HCT116 (cell line): Measurements from ENCODE around the gene CLEC3B. TPM values are rescaled to one million over a fixed set of nuclear protein-coding genes. Genes with fewer than 3 reads are reported as not detected.

Source experiments
- ATAC-seq: fragments of 200-7000 bp; cut with Tn5 transposase; 2 replicates; pipeline ENCODE4 v1.9.1; 2020; ENCODE audit warnings: mild to moderate bottlenecking, moderate library complexity
- BruUV-seq: library from RNA; stranded (reverse); fragments of 400-500 nt; replicated peaks from 2 replicates; lab custom pipeline; 2021; lab: Mats Ljungman, UMichigan
- CTCF ChIA-PET: fragments of 300-600 bp; sonication (Branson Sonifier 250); formaldehyde crosslinking; loops from one replicate; lab custom pipeline; 2021; ENCODE audit warnings: antibody characterized with exemption; lab: Charles Lee
- POLR2A ChIA-PET: fragments of 300-600, 350-600 bp; sonication (Branson Sonifier 250); formaldehyde crosslinking; loops from one replicate; lab custom pipeline; 2021; ENCODE audit warnings: antibody characterized with exemption; lab: Charles Lee
- RAD21 ChIA-PET, 2 experiments: fragments of 300-600 bp; sonication (Branson Sonifier 250); formaldehyde crosslinking; loops; one replicate each; lab custom pipeline; 2023; ENCODE audit warnings: low total read pairs in 2 of 2; ENCODE audit not compliant: uncharacterized antibody in 2 of 2, unreplicated experiment in 2 of 2, low non-redundant PET in 1 of 2; lab: Charles Lee
- DNase-seq: peaks from one replicate; pipeline ENCODE4 v3.0.0-alpha.2; 2010; ENCODE audit warnings: low read depth, low spot score
- H2AFZ ChIP-seq: fragments of 200-600 bp; shearing (Covaris generic), sonication (generic); 2 replicates; pipeline ENCODE4 v1.6.1; 2017; ENCODE audit warnings: low read depth, mixed run types, mixed read lengths, antibody characterized with exemption, low read length; ENCODE audit not compliant: poor library complexity, severe bottlenecking
- H3K27ac ChIP-seq: 2 replicates; pipeline ENCODE4 v1.5.1; 2012; ENCODE audit warnings: low read depth, low read length
- H3K27me3 ChIP-seq: fragments of 200-600 bp; sonication (generic); 2 replicates; pipeline ENCODE4 v1.6.1; 2016; ENCODE audit warnings: mixed run types, low read length, mixed read lengths; ENCODE audit not compliant: insufficient read depth
- H3K36me3 ChIP-seq, 2 experiments: fragments of 200-500 bp in 1 of 2; fragments of 200-600 bp in 1 of 2; sonication (Bioruptor generic) in 1 of 2; sonication (generic) in 1 of 2; 2 replicates each; pipeline versions ENCODE4 v1.5.1 to v1.6.1; 2014 to 2016; ENCODE audit warnings: low read length in 2 of 2, inconsistent platforms in 1 of 2, mixed read lengths in 1 of 2, mixed run types in 1 of 2; ENCODE audit not compliant: insufficient read depth in 2 of 2, control insufficient read depth in 1 of 2
- H3K4me1 ChIP-seq, 2 experiments: fragments of 200-600 bp in 1 of 2; sonication (generic) in 1 of 2; 2 replicates each; pipeline versions ENCODE4 v1.5.1 to v1.6.1; 2012 to 2017; ENCODE audit warnings: low read length in 2 of 2, inconsistent platforms in 1 of 2, mild to moderate bottlenecking in 1 of 2, mixed read lengths in 1 of 2, mixed run types in 1 of 2, moderate library complexity in 1 of 2; ENCODE audit not compliant: insufficient read depth in 2 of 2, control insufficient read depth in 1 of 2
- H3K4me2 ChIP-seq: fragments of 200-600 bp; sonication (generic); 2 replicates; pipeline ENCODE4 v1.6.1; 2017; ENCODE audit warnings: mixed run types, low read length, mixed read lengths
- H3K4me3 ChIP-seq, 2 experiments: fragments of 200-600 bp in 1 of 2; sonication (generic) in 1 of 2; replicated peaks in 1 of 2; 2 replicates each; pipeline ENCODE4 v1.5.1; 2011 to 2016; ENCODE audit warnings: low read length in 2 of 2, control low read depth in 1 of 2, low read depth in 1 of 2, mild to moderate bottlenecking in 1 of 2, mixed read lengths in 1 of 2, mixed run types in 1 of 2
- H3K79me2 ChIP-seq: fragments of 200-600 bp; sonication (generic); 2 replicates; pipeline ENCODE4 v1.6.1; 2017; ENCODE audit warnings: mild to moderate bottlenecking, mixed run types, low read length, moderate library complexity, mixed read lengths; ENCODE audit not compliant: insufficient read depth
- H3K9ac ChIP-seq: fragments of 200-600 bp; sonication (generic); 2 replicates; pipeline ENCODE4 v1.6.1; 2016; ENCODE audit warnings: low read length, mixed read lengths
- H3K9me2 ChIP-seq: fragments of 200-600 bp; sonication (generic), shearing (Covaris generic); 2 replicates; pipeline ENCODE4 v1.6.1; 2017; ENCODE audit warnings: mixed run types, mild to moderate bottlenecking, moderate library complexity; ENCODE audit not compliant: insufficient read depth
- H3K9me3 ChIP-seq, 2 experiments: fragments of 200-500 bp in 1 of 2; fragments of 200-600 bp in 1 of 2; sonication (Bioruptor generic) in 1 of 2; sonication (generic) in 1 of 2; 2 replicates each; pipeline ENCODE4 v1.6.1; 2014 to 2017; ENCODE audit warnings: low read length in 2 of 2, mixed read lengths in 2 of 2, inconsistent platforms in 1 of 2, low read depth in 1 of 2, mild to moderate bottlenecking in 1 of 2, mixed run types in 1 of 2, moderate library complexity in 1 of 2; ENCODE audit not compliant: control insufficient read depth in 1 of 2, insufficient read depth in 1 of 2
- H4K20me1 ChIP-seq: fragments of 200-600 bp; sonication (generic), shearing (Covaris generic); 2 replicates; pipeline ENCODE4 v1.6.1; 2017; ENCODE audit warnings: mixed run types, mild to moderate bottlenecking, moderate library complexity; ENCODE audit not compliant: insufficient read depth
- CEBPB ChIP-seq: IDR thresholded peaks from 2 replicates; pipeline ENCODE4 v1.6.1; 2012; ENCODE audit warnings: low read depth
- ELF1 ChIP-seq: IDR thresholded peaks from 2 replicates; pipeline ENCODE4 v1.6.1; 2012; ENCODE audit warnings: low read depth, borderline replicate concordance
- FOSL1 ChIP-seq: IDR thresholded peaks from 2 replicates; pipeline ENCODE4 v1.6.1; 2012; ENCODE audit warnings: low read depth
- JUND ChIP-seq: IDR thresholded peaks from 2 replicates; pipeline ENCODE4 v1.6.1; 2012
- MAX ChIP-seq: IDR thresholded peaks from 2 replicates; pipeline ENCODE4 v1.6.1; 2012
- POLR2AphosphoS5 ChIP-seq: IDR thresholded peaks from 2 replicates; pipeline ENCODE4 v1.6.1; 2011; ENCODE audit warnings: mild to moderate bottlenecking, low read depth, low read length, moderate library complexity
- RAD21 ChIP-seq: IDR thresholded peaks from 2 replicates; pipeline ENCODE4 v1.6.1; 2012; ENCODE audit warnings: low read depth, mild to moderate bottlenecking
- SP1 ChIP-seq: IDR thresholded peaks from 2 replicates; pipeline ENCODE4 v1.6.1; 2012; ENCODE audit warnings: low read depth
- SRF ChIP-seq: IDR thresholded peaks from 2 replicates; pipeline ENCODE4 v1.6.1; 2012; ENCODE audit warnings: low read depth
- TCF7L2 ChIP-seq: IDR thresholded peaks from 2 replicates; pipeline ENCODE4 v1.7.0; 2011; ENCODE audit warnings: borderline replicate concordance, inconsistent platforms; ENCODE audit not compliant: insufficient read depth, insufficient read length; ENCODE audit errors: extremely low read depth
- ZNF274 ChIP-seq: fragments of 200-500 bp; sonication (Bioruptor generic); IDR thresholded peaks from 2 replicates; pipeline ENCODE4 v1.6.1; 2014; ENCODE audit warnings: mild to moderate bottlenecking, low read depth, low read length, inconsistent platforms
- intact Hi-C: fragments of 100-400 bp; cut with micrococcal nuclease; formaldehyde crosslinking; loops from 2 replicates; pipeline ENCODE4 v1.10.0; 2022
- total RNA-seq: library from RNA; stranded (reverse); gene quantifications from one replicate; pipeline ENCODE4 v1.2.1, GENCODE V29; 2021; ENCODE audit not compliant: unreplicated experiment

The CLEC3B gene
- total RNA-seq, 1 experiment from 2014 or later, result 0.57 TPM

GRCh38 chr3:45056608-45057301, 30.7 kb downstream of the CLEC3B start:
- intact Hi-C loops, result no loop called here
- Histone ChIP-seq H3K9me2 (no peaks in the 10 kb centered on the region), H3K36me3 (no peaks in the 10 kb centered on the region), H2AFZ (peak overlapping the region; percentile 96), H3K79me2 (no peaks in the 10 kb centered on the region), H3K27me3 (no peaks in the 10 kb centered on the region), H3K4me2 (peak overlapping the region; percentile 53), H3K4me1 (peaks cover 30 to 49% of the 10 kb centered on the region in 2 experiments; a peak in 3 of 4 replicates), H3K4me3 (no peak overlapping the region), H3K9me3 (no peaks in the 10 kb centered on the region), H4K20me1 (no peaks in the 10 kb centered on the region), H3K9ac (no peak overlapping the region), H3K27ac (0 out of 2 replicates have a peak overlapping the region, but pooled peaks have one; percentile 4)
- DNase-seq (no peak), ATAC-seq (peak; percentile 49)
- ChIA-PET CTCF (interaction anchor here (1.8 to 4.3 kb wide), 3 partner anchors 16 to 153 kb away, joined by 3 to 28 read pairs (median 8); no protein-coding TSS in a partner anchor), POLR2A (interaction anchor here (0.9 kb wide), 1 partner anchor 144 kb away, joined by 3 read pairs; no protein-coding TSS in a partner anchor), RAD21 (no interaction called here)
- BruUV-seq, result no TSS peak
- TF ChIP-seq RAD21 (no peak), FOSL1 (no peak), SP1 (no peak), JUND (no peak), SRF (no peak), CEBPB (no peak), TCF7L2 (no peak), ELF1 (no peak), ZNF274 (no peak), POLR2AphosphoS5 (0 out of 2 replicates have a peak, but pooled peaks have one; percentile 21), MAX (0 out of 2 replicates have a peak, but pooled peaks have one; percentile 6)
